Measurements from ENCODE around the gene CPNE2. TPM values are rescaled to one million over a fixed set of nuclear protein-coding genes. Genes with fewer than 3 reads are reported as not detected.

The CPNE2 gene
- total RNA-seq, 1 experiment from 2014 or later, result 14.5 TPM

DNA sequence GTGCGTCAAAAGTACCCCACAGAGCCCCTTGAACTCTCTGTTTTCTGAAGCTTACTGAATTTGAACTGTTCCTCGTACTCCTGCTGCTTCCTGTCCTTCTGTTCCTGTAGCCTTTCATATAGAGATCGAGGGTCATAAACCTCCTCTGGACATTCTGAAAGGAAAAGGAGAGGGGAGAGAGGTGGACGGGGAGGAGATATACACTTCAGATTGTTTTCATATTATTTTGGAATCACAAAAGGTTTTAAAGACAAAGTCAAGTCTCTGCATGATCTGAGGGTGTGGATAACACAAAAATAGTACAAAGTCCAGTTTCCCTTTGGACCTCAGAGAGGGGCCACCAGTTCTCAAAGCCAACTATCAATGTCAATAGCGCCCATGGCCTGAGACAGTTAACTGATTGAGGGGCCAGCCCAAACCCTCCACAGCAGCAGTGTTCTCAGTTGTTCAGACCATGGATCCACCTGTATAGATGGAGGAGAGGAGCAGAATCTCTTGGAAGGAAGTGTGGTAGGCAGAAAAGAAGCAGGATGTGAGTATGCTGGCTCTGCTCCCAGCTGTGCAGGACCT, 80.4 kb downstream of the CPNE2 start:
- Mint-ChIP-seq H3K27me3 (ENCODE audit: unreplicated experiment) (no peaks in the 10 kb centered on the region), H3K4me1 (ENCODE audit: low read depth, unreplicated experiment) (no peaks in the 10 kb centered on the region), H3K36me3 (ENCODE audit: insufficient read depth, unreplicated experiment) (peaks cover 39% of the 10 kb centered on the region), H3K27ac (ENCODE audit: unreplicated experiment) (no peak overlapping the region), H3K4me3 (ENCODE audit: low read depth, unreplicated experiment) (no peak overlapping the region), H3K9me3 (ENCODE audit: low read depth, unreplicated experiment) (no peaks in the 10 kb centered on the region)
- DNase-seq, result no peak
- intact Hi-C loops (cut with micrococcal nuclease; ENCODE audit: unreplicated experiment), result no loop called here
- CTCF ChIA-PET, result no interaction called here
- TF ChIP-seq, protein P1, sequence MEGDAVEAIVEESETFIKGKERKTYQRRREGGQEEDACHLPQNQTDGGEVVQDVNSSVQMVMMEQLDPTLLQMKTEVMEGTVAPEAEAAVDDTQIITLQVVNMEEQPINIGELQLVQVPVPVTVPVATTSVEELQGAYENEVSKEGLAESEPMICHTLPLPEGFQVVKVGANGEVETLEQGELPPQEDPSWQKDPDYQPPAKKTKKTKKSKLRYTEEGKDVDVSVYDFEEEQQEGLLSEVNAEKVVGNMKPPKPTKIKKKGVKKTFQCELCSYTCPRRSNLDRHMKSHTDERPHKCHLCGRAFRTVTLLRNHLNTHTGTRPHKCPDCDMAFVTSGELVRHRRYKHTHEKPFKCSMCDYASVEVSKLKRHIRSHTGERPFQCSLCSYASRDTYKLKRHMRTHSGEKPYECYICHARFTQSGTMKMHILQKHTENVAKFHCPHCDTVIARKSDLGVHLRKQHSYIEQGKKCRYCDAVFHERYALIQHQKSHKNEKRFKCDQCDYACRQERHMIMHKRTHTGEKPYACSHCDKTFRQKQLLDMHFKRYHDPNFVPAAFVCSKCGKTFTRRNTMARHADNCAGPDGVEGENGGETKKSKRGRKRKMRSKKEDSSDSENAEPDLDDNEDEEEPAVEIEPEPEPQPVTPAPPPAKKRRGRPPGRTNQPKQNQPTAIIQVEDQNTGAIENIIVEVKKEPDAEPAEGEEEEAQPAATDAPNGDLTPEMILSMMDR (IDR thresholded peaks at IDR 0.05; ENCODE audit: unreplicated experiment), result no peak
- BruUV-seq (replicated peaks), result no TSS peak

- TF ChIP-seq, protein P1 (IDR thresholded peaks at IDR 0.05; ENCODE audit: unreplicated experiment), result no peak
- Mint-ChIP-seq H3K4me1 (ENCODE audit: low read depth, unreplicated experiment) (no peaks in the 10 kb centered on the region), H3K27me3 (ENCODE audit: unreplicated experiment) (no peaks in the 10 kb centered on the region), H3K36me3 (ENCODE audit: insufficient read depth, unreplicated experiment) (peaks cover 23% of the 10 kb centered on the region), H3K4me3 (ENCODE audit: low read depth, unreplicated experiment) (no peak overlapping the region), H3K9me3 (ENCODE audit: low read depth, unreplicated experiment) (no peaks in the 10 kb centered on the region), H3K27ac (ENCODE audit: unreplicated experiment) (no peak overlapping the region)
- no peak for DNase-seq
- intact Hi-C loops (cut with micrococcal nuclease; ENCODE audit: unreplicated experiment), result no loop called here
- BruUV-seq (replicated peaks), result no TSS peak
- CTCF ChIA-PET, result no interaction called here
Observed at GRCh38 chr16:57175896-57176295, 83.5 kb downstream of the CPNE2 start.

- Mint-ChIP-seq H3K27me3 (ENCODE audit: unreplicated experiment) (no peaks in the 10 kb centered on the region), H3K4me3 (ENCODE audit: low read depth, unreplicated experiment) (no peak overlapping the region), H3K27ac (ENCODE audit: unreplicated experiment) (no peak overlapping the region), H3K9me3 (ENCODE audit: low read depth, unreplicated experiment) (no peaks in the 10 kb centered on the region), H3K36me3 (ENCODE audit: insufficient read depth, unreplicated experiment) (peaks cover 11% of the 10 kb centered on the region), H3K4me1 (ENCODE audit: low read depth, unreplicated experiment) (no peaks in the 10 kb centered on the region)
- DNase-seq, result no peak
- intact Hi-C loops (cut with micrococcal nuclease; ENCODE audit: unreplicated experiment), result no loop called here
- CTCF ChIA-PET, result no interaction called here
- BruUV-seq (replicated peaks), result no TSS peak
- TF ChIP-seq, protein P1 (IDR thresholded peaks at IDR 0.05; ENCODE audit: unreplicated experiment), result no peak
Observed at GRCh38 chr16:57178196-57178595, 85.8 kb downstream of the CPNE2 start.

DNA sequence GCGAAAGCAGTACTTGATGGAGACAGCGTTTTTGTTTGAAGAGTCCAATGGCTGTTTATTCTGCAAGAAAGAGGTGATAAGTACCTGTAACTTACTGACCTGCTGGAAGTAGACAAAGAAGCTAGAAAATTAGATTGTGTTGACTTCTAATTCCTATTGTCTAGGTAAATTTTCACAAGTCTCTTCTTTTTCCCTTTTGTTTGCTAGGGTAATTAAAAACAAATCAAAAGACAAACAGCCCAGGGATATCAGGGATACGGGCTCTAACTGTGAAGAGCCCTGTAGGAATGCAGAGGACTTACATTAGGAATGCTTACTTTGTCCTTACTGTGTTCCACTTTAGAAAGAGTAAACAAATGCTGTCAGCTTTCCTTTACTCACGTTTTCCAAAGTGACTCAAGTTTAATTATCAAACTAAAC, 86.4 kb downstream of the CPNE2 start:
- H3K36me3 Mint-ChIP-seq (ENCODE audit: insufficient read depth, unreplicated experiment), result peaks cover 5% of the 10 kb centered on the region
- no peak overlapping the region for H3K4me3 Mint-ChIP-seq (ENCODE audit: low read depth, unreplicated experiment)
- no TSS peak for BruUV-seq (replicated peaks)
- intact Hi-C loops (cut with micrococcal nuclease; ENCODE audit: unreplicated experiment), result no loop called here
- H3K4me1 Mint-ChIP-seq (ENCODE audit: low read depth, unreplicated experiment), result peaks cover 3% of the 10 kb centered on the region
- H3K27me3 Mint-ChIP-seq (ENCODE audit: unreplicated experiment), result no peaks in the 10 kb centered on the region
- TF ChIP-seq, protein P1 (IDR thresholded peaks at IDR 0.05; ENCODE audit: unreplicated experiment), result no peak
- H3K9me3 Mint-ChIP-seq (ENCODE audit: low read depth, unreplicated experiment), result no peaks in the 10 kb centered on the region
- no peak for DNase-seq
- H3K27ac Mint-ChIP-seq (ENCODE audit: unreplicated experiment), result no peak overlapping the region
- CTCF ChIA-PET, result no interaction called here
